GM19043 (cell line): ENCODE measurements around the gene CEACAM8.
"Not testable (repeated sequence)": the region's sequence is repeated elsewhere in the genome, so short reads cannot be mapped to it uniquely, and the experiment has no call there.

ENCODE experiments used
- ATAC-seq: cut with Tn5 transposase; IDR thresholded peaks from one replicate; pipeline ENCODE4 v1.9.1; 2021; ENCODE audit warnings: low read depth; ENCODE audit not compliant: unreplicated experiment

The CEACAM8 gene

GRCh38 chr19:42576241-42576640, 18.5 kb downstream of the CEACAM8 start:
- ATAC-seq: no peak

GRCh38 chr19:42573642-42574041, 21.1 kb downstream of the CEACAM8 start:
- ATAC-seq: no peak

GRCh38 chr19:42571116-42571515, 23.6 kb downstream of the CEACAM8 start:
- no peak for ATAC-seq

GRCh38 chr19:42569193-42569592, 25.5 kb downstream of the CEACAM8 start:
- ATAC-seq: no peak

GRCh38 chr19:42568006-42568405, 26.7 kb downstream of the CEACAM8 start:
- no peak for ATAC-seq

- ATAC-seq: no peak
Measured at GRCh38 chr19:42567567-42567966, 27.2 kb downstream of the CEACAM8 start.

GRCh38 chr19:42563352-42564210, 31.1 kb downstream of the CEACAM8 start:
- no peak for ATAC-seq

GRCh38 chr19:42561512-42561911, 33.2 kb downstream of the CEACAM8 start:
- ATAC-seq: no peak

- no peak for ATAC-seq
Measured at GRCh38 chr19:42560731-42561130, 34.0 kb downstream of the CEACAM8 start.

GRCh38 chr19:42558450-42559150, 36.1 kb downstream of the CEACAM8 start:
- ATAC-seq: no peak

- ATAC-seq: not testable (repeated sequence)
Measured at GRCh38 chr19:42557386-42557871, 37.3 kb downstream of the CEACAM8 start.

- no peak for ATAC-seq
Measured at GRCh38 chr19:42555801-42556200, 38.9 kb downstream of the CEACAM8 start.

- ATAC-seq: no peak
Measured at GRCh38 chr19:42555317-42555716, 39.4 kb downstream of the CEACAM8 start.

- no peak for ATAC-seq
Measured at GRCh38 chr19:42554046-42554575, 40.6 kb downstream of the CEACAM8 start.

GRCh38 chr19:42553292-42554045, 41.3 kb downstream of the CEACAM8 start:
- ATAC-seq: no peak

GRCh38 chr19:42552086-42553065, 42.3 kb downstream of the CEACAM8 start:
- ATAC-seq: no peak

GRCh38 chr19:42550521-42550920, 44.2 kb downstream of the CEACAM8 start:
- ATAC-seq: not testable (repeated sequence)

- ATAC-seq: not testable (repeated sequence)
Measured at GRCh38 chr19:42549067-42549466, 45.7 kb downstream of the CEACAM8 start.

- ATAC-seq: no peak
Measured at GRCh38 chr19:42548552-42548951, 46.2 kb downstream of the CEACAM8 start.
